LHCN-M2 (cell line): ENCODE measurements around the gene DUSP9. TPM values are rescaled to one million over a fixed set of nuclear protein-coding genes. Genes with fewer than 3 reads are reported as not detected.
A peak's percentile ranks its signal among the peaks of the same experiment; 100 is the strongest.
"Not testable (repeated sequence)": the region's sequence is repeated elsewhere in the genome, so short reads cannot be mapped to it uniquely, and the experiment has no call there.

Source experiments
- DNase-seq: peaks from one replicate; pipeline ENCODE4 v3.0.0-alpha.2; 2012; ENCODE audit warnings: low read depth
- total RNA-seq: library from RNA; depleted of rRNA; stranded (reverse); fragments of >200 nt; gene quantifications from 2 replicates; pipeline ENCODE4 v1.2.3, GENCODE V29; 2014

DUSP9 gene
- total RNA-seq, 1 experiment from 2014 or later: not detected

- DNase-seq: no peak
Measured at GRCh38 chrX:153670748-153671588, 24.0 kb downstream of the DUSP9 start.

GRCh38 chrX:153671589-153672530 lies 24.9 kb downstream of the DUSP9 start:
- no peak for DNase-seq

GRCh38 chrX:153672531-153673427 lies 25.8 kb downstream of the DUSP9 start:
- DNase-seq: no peak

GRCh38 chrX:153673428-153674218 lies 26.6 kb downstream of the DUSP9 start, which contains the start of gene PNCK:
Gene PNCK, minus strand, starts transcription at chrX:153673813. Its CDS starts 737 bp downstream, at chrX:153673076.
- no peak for DNase-seq

GRCh38 chrX:153674219-153674851 lies 27.3 kb downstream of the DUSP9 start:
- no peak for DNase-seq

GRCh38 chrX:153681175-153681574 lies 34.2 kb downstream of the DUSP9 start:
- no peak for DNase-seq

- not testable (repeated sequence) for DNase-seq
Measured at GRCh38 chrX:153683486-153683885, 36.5 kb downstream of the DUSP9 start.

GRCh38 chrX:153684467-153685155 lies 37.6 kb downstream of the DUSP9 start:
- no peak for DNase-seq

- no peak for DNase-seq
Measured at GRCh38 chrX:153685156-153685536, 38.1 kb downstream of the DUSP9 start.

GRCh38 chrX:153685751-153686696 lies 39.0 kb downstream of the DUSP9 start:
- no peak for DNase-seq

GRCh38 chrX:153686711-153687110 lies 39.7 kb downstream of the DUSP9 start:
- no peak for DNase-seq

- DNase-seq: peak; percentile 32
Measured at GRCh38 chrX:153687121-153688039, 40.4 kb downstream of the DUSP9 start, which contains the start of gene SLC6A8. Gene SLC6A8, plus strand, starts transcription at chrX:153687926. Its CDS starts 649 bp downstream, at chrX:153688575.

- no peak for DNase-seq
Measured at GRCh38 chrX:153688071-153688470, 41.1 kb downstream of the DUSP9 start.

- DNase-seq: no peak
Measured at GRCh38 chrX:153688506-153688905, 41.5 kb downstream of the DUSP9 start.

- DNase-seq: peak; percentile 19
Measured at GRCh38 chrX:153688911-153689590, 42.0 kb downstream of the DUSP9 start.
